K562 (cell line): ENCODE data around the gene RAD21L1. TPM values are rescaled to one million over a fixed set of nuclear protein-coding genes. Genes with fewer than 3 reads are reported as not detected.

Experiments used
- EP300 ChIP-seq: IDR thresholded peaks from 2 replicates; pipeline ENCODE4 v1.6.1; 2012; ENCODE audit warnings: low read length, improper control_type of control experiment
- ETV5 ChIP-seq: sonication (generic); formaldehyde crosslinking; IDR thresholded peaks from 2 replicates; pipeline ENCODE4 v1.4.0; 2020; ENCODE audit warnings: low read depth, mild to moderate bottlenecking, missing genetic modification reagents
- HEY1 ChIP-seq: fragments of 250-450 bp; sonication (Bioruptor Pico); IDR thresholded peaks from 2 replicates; pipeline ENCODE4 v1.5.0; 2020; ENCODE audit warnings: mild to moderate bottlenecking, moderate library complexity, borderline replicate concordance
- JUND ChIP-seq, 2 experiments: IDR thresholded peaks; 2 replicates in 1 of 2; 3 replicates in 1 of 2; pipeline ENCODE4 v1.6.1; 2011; ENCODE audit warnings: borderline replicate concordance in 2 of 2, low read depth in 2 of 2, low read length in 2 of 2, improper control_type of control experiment in 1 of 2, missing biosample characterization in 1 of 2, missing genetic modification characterization in 1 of 2, missing genetic modification reagents in 1 of 2
- KDM1A ChIP-seq, 2 experiments: fragments of 450-650 bp; IDR thresholded peaks; 2 replicates each; pipeline ENCODE4 v1.6.1; 2016; ENCODE audit warnings: mild to moderate bottlenecking in 2 of 2
- LCOR ChIP-seq: sonication (generic); formaldehyde crosslinking; IDR thresholded peaks from 2 replicates; pipeline ENCODE4 v1.8.0; 2022; ENCODE audit warnings: mild to moderate bottlenecking, missing genetic modification reagents
- MAFF ChIP-seq: IDR thresholded peaks from 2 replicates; pipeline ENCODE4 v1.6.1; 2012; ENCODE audit warnings: low read length, improper control_type of control experiment
- MAFG ChIP-seq: fragments of 450-650 bp; conservative IDR thresholded peaks from 2 replicates; pipeline ENCODE4 v1.6.1; 2016; ENCODE audit warnings: missing genetic modification characterization, missing compliant biosample characterization
- MAFK ChIP-seq: IDR thresholded peaks from 2 replicates; pipeline ENCODE4 v1.6.1; 2011; ENCODE audit warnings: low read length, improper control_type of control experiment
- MEIS2 ChIP-seq: fragments of 450-650 bp; IDR thresholded peaks from 2 replicates; pipeline ENCODE4 v1.6.1; 2014; ENCODE audit warnings: mild to moderate bottlenecking; ENCODE audit not compliant: partially characterized antibody
- NFE2 ChIP-seq: IDR thresholded peaks from 2 replicates; pipeline ENCODE4 v1.6.1; 2014; ENCODE audit warnings: antibody characterized with exemption, low read depth
- RCOR1 ChIP-seq, 2 experiments: IDR thresholded peaks; 2 replicates each; pipeline ENCODE4 v1.6.1; 2012; ENCODE audit warnings: low read depth in 2 of 2, low read length in 2 of 2, borderline replicate concordance in 1 of 2, improper control_type of control experiment in 1 of 2
- SMARCC2 ChIP-seq: fragments of 450-650 bp; IDR thresholded peaks from 2 replicates; pipeline ENCODE4 v1.6.1; 2017; ENCODE audit warnings: antibody characterized with exemption, moderate library complexity, mild to moderate bottlenecking, low read depth
- STAT5A ChIP-seq: IDR thresholded peaks from 2 replicates; pipeline ENCODE4 v1.6.1; 2012; ENCODE audit warnings: low read length, inconsistent platforms, borderline replicate concordance
- YY1 ChIP-seq, 3 experiments: IDR thresholded peaks; 2 replicates each; pipeline ENCODE4 v1.6.1; 2011; ENCODE audit warnings: low read length in 2 of 3, mild to moderate bottlenecking in 2 of 3, moderate library complexity in 2 of 3, borderline replicate concordance in 1 of 3, control low read depth in 1 of 3, low read depth in 1 of 3; ENCODE audit not compliant: insufficient read depth in 3 of 3, insufficient replicate concordance in 2 of 3, control insufficient read depth in 1 of 3, insufficient read length in 1 of 3; ENCODE audit errors: extremely low read depth in 1 of 3
- ZNF316 ChIP-seq: fragments of 450-650 bp; IDR thresholded peaks from 2 replicates; pipeline ENCODE4 v1.6.1; 2016
- polyA plus RNA-seq, 8 experiments: library from polyadenylated mRNA; depleted of rRNA in 4 of 8; stranded (reverse) in 5 of 8; unstranded in 3 of 8; fragments of >200 nt; fragmentation: Nextera tagmentation in 2 of 8; fragmentation: Illumina TruSeq in 1 of 8; extraction: Ambion mirVana in 2 of 8; extraction: Trizol in 1 of 8; gene quantifications; 2 replicates each; pipeline versions ENCODE4 v1.2.1 to v1.2.3, GENCODE V29; 2011 to 2014; ENCODE audit warnings: inconsistent platforms in 1 of 8, missing spikeins in 1 of 8
- total RNA-seq, 7 experiments: library from RNA; depleted of rRNA in 6 of 7; stranded (reverse); fragments of >200 nt in 6 of 7; fragmentation: Illumina TruSeq in 2 of 7; extraction: Trizol in 2 of 7; gene quantifications; 2 replicates each; pipeline versions ENCODE4 v1.2.1 to v1.2.3, GENCODE V29; 2011 to 2021; ENCODE audit warnings: low replicate concordance in 1 of 7
- TF ChIP-seq, protein P1 (sequence below): sonication (generic); formaldehyde crosslinking; IDR thresholded peaks from 2 replicates; pipeline ENCODE4 v1.8.0; 2022; ENCODE audit warnings: mild to moderate bottlenecking, missing genetic modification reagents
- TF ChIP-seq, protein P2 (sequence below): fragments of 200-800 bp; sonication (Bioruptor generic); IDR thresholded peaks from 2 replicates; pipeline ENCODE4 v1.6.1; 2016; ENCODE audit warnings: missing genetic modification characterization, missing compliant biosample characterization
- TF ChIP-seq, protein P3 (sequence below), 2 experiments: fragments of 450-650 bp in 1 of 2; sonication (generic) in 1 of 2; formaldehyde crosslinking in 1 of 2; IDR thresholded peaks in 1 of 2; conservative IDR thresholded peaks in 1 of 2; 2 replicates each; pipeline versions ENCODE4 v1.6.1 to v1.8.1; 2016 to 2023; ENCODE audit warnings: mild to moderate bottlenecking in 2 of 2, moderate library complexity in 2 of 2, inconsistent platforms in 1 of 2, missing genetic modification reagents in 1 of 2

RAD21L1 gene
- total and polyA plus RNA-seq, 9 of the 15 experiments (the other 6 are each of a cell fraction or from before 2014, with no cell fraction given), result 0.17 to 1.7 (median 0.45) TPM; not detected in 1

DNA sequence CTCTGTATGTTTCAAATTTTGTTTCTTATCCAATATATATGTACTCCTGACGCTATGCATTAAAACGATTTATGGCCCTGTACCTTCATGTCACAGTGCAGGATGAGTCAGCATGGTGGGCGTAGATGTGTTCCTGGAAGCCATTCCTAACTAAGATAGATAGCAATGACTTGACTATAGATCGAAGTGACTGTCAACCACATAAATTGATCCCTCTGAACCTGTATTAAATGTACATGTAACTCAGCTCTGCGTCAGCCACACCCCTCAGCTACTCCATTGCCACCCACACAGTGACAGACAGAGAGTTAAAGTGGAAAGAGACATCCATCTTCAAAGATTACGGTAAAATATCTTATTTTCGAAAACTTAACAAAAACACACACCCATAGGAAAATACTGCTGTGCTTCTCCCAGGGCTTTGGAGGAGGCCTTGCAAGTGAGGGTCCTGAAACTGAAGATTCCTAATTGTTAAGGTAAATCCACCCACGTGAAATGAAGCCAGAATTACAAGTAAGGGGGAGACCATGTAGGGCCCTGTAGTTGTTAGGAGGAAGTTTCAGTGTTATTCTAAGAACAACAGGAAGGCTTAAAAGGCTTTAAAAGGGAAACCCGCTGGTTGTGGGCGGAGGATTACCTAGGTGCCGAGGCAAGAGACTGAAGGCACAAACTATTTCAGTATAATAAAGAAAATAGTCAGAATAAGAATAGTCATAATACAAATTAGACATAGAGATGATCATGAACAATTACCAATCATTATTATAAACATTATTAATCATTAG is 10.3 kb upstream of the RAD21L1 start (continued):
- TF ChIP-seq RCOR1 (IDR thresholded peaks at IDR 0.05; ENCODE audit: borderline replicate concordance in 1 of 2, low read depth in 2 of 2, low read length in 2 of 2) (0 out of 4 replicates have a peak, but pooled peaks of 1 of the 2 experiments have one; percentile 6), YY1 (IDR thresholded peaks at IDR 0.05; ENCODE audit: borderline replicate concordance in 1 of 3, control insufficient read depth in 1 of 3, extremely low read depth in 1 of 3, insufficient read depth in 3 of 3, insufficient read length in 1 of 3, insufficient replicate concordance in 2 of 3, low read depth in 1 of 3, low read length in 2 of 3) (peak in 1 of 3 experiments; percentile 64), SMARCC2 (peak; percentile 43; the same call in 1 of the 2 replicates), EP300 (peak; percentile 55; the same call in 1 of the 2 replicates), HEY1 (no peak), MEIS2 (peak; percentile 97), ZNF316 (peak; percentile 95), KDM1A (IDR thresholded peaks at IDR 0.05) (peak in 1 of 2 experiments; percentile 22; a peak in 1 of 4 replicates), ETV5 (CRISPR knock-in tag) (0 out of 2 replicates have a peak, but pooled peaks have one; percentile 5), MAFF (peak; percentile 80), MAFK (peak; percentile 72; the same call in 1 of the 2 replicates), STAT5A (peak; percentile 73), MAFG (peak; percentile 81), LCOR (peak; percentile 69; the same call in 1 of the 2 replicates), JUND (IDR thresholded peaks at IDR 0.05; ENCODE audit: borderline replicate concordance, low read depth, low read length) (peak; percentile 92), JUND (tag; IDR thresholded peaks at IDR 0.05; ENCODE audit: borderline replicate concordance, low read depth, low read length) (peak; percentile 82; the same call in 2 of the 3 replicates), NFE2 (peak; percentile 94)
- TF ChIP-seq, protein P1, sequence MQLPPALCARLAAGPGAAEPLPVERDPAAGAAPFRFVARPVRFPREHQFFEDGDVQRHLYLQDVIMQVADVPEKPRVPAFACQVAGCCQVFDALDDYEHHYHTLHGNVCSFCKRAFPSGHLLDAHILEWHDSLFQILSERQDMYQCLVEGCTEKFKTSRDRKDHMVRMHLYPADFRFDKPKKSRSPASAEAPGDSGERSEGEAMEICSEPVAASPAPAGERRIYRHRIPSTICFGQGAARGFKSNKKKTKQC (CRISPR knock-in tag), result no peak
- TF ChIP-seq, protein P2, sequence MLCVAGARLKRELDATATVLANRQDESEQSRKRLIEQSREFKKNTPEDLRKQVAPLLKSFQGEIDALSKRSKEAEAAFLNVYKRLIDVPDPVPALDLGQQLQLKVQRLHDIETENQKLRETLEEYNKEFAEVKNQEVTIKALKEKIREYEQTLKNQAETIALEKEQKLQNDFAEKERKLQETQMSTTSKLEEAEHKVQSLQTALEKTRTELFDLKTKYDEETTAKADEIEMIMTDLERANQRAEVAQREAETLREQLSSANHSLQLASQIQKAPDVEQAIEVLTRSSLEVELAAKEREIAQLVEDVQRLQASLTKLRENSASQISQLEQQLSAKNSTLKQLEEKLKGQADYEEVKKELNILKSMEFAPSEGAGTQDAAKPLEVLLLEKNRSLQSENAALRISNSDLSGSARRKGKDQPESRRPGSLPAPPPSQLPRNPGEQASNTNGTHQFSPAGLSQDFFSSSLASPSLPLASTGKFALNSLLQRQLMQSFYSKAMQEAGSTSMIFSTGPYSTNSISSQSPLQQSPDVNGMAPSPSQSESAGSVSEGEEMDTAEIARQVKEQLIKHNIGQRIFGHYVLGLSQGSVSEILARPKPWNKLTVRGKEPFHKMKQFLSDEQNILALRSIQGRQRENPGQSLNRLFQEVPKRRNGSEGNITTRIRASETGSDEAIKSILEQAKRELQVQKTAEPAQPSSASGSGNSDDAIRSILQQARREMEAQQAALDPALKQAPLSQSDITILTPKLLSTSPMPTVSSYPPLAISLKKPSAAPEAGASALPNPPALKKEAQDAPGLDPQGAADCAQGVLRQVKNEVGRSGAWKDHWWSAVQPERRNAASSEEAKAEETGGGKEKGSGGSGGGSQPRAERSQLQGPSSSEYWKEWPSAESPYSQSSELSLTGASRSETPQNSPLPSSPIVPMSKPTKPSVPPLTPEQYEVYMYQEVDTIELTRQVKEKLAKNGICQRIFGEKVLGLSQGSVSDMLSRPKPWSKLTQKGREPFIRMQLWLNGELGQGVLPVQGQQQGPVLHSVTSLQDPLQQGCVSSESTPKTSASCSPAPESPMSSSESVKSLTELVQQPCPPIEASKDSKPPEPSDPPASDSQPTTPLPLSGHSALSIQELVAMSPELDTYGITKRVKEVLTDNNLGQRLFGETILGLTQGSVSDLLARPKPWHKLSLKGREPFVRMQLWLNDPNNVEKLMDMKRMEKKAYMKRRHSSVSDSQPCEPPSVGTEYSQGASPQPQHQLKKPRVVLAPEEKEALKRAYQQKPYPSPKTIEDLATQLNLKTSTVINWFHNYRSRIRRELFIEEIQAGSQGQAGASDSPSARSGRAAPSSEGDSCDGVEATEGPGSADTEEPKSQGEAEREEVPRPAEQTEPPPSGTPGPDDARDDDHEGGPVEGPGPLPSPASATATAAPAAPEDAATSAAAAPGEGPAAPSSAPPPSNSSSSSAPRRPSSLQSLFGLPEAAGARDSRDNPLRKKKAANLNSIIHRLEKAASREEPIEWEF (CRISPR knock-in tag), result peak; percentile 82
- TF ChIP-seq, protein P3, sequence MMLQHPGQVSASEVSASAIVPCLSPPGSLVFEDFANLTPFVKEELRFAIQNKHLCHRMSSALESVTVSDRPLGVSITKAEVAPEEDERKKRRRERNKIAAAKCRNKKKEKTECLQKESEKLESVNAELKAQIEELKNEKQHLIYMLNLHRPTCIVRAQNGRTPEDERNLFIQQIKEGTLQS (IDR thresholded peaks at IDR 0.05), result peak; percentile 84
- TF ChIP-seq, protein P3 (CRISPR knock-in tag; conservative IDR thresholded peaks at IDR 0.05), result no peak
